Measurements from ENCODE around the gene UBE2N.

GRCh38 chr12:93408813-93409212, 32.9 kb downstream of the UBE2N start:
- TF ChIP-seq CTCF (conservative IDR thresholded peaks at IDR 0.05; ENCODE audit: low read depth in 2 of 2) (no peak), EZH2phosphoT487 (IDR thresholded peaks at IDR 0.05; ENCODE audit: unreplicated experiment) (no peak), STAT1 (IDR thresholded peaks at IDR 0.05; ENCODE audit: unreplicated experiment) (no peak), POLR2AphosphoS5 (IDR thresholded peaks at IDR 0.05; ENCODE audit: low read depth) (no peak), JUNB (IDR thresholded peaks at IDR 0.05; ENCODE audit: unreplicated experiment) (no peak), EZH2 (IDR thresholded peaks at IDR 0.05; ENCODE audit: low read depth, unreplicated experiment) (no peak), CREB1 (CRISPR knock-in tag; IDR thresholded peaks at IDR 0.05; ENCODE audit: low read depth) (no peak), ETS1 (IDR thresholded peaks at IDR 0.05) (no peak), REST (IDR thresholded peaks at IDR 0.05; ENCODE audit: unreplicated experiment) (no peak), NANOG (IDR thresholded peaks at IDR 0.05; ENCODE audit: borderline replicate concordance) (no peak), ZNF114 (CRISPR knock-in tag; IDR thresholded peaks at IDR 0.05) (no peak)

Measured in GM23338 (cell line).